Subcutaneous adipose tissue (tissue), 4 donors: Measurements from ENCODE around the gene HS3ST3A1. TPM values are rescaled to one million over a fixed set of nuclear protein-coding genes. Genes with fewer than 3 reads are reported as not detected.

Experiments
- CTCF ChIP-seq: fragments of 450-650 bp; IDR thresholded peaks from one replicate; pipeline ENCODE4 v1.5.1; 2016; ENCODE audit warnings: low read depth, mild to moderate bottlenecking, control low read depth, antibody characterized with exemption, moderate library complexity
- total RNA-seq, 4 donors: library from RNA; depleted of rRNA; stranded (reverse); fragments of >200 nt; gene quantifications; one replicate each; pipeline ENCODE4 v1.1.0, GENCODE V29; 2016

The HS3ST3A1 gene
- total RNA-seq: 1 to 10 TPM in 2 of 4 donors, under 1 TPM in 1, not detected in 1; 0.19 to 3.6 (median 1.3) TPM

DNA sequence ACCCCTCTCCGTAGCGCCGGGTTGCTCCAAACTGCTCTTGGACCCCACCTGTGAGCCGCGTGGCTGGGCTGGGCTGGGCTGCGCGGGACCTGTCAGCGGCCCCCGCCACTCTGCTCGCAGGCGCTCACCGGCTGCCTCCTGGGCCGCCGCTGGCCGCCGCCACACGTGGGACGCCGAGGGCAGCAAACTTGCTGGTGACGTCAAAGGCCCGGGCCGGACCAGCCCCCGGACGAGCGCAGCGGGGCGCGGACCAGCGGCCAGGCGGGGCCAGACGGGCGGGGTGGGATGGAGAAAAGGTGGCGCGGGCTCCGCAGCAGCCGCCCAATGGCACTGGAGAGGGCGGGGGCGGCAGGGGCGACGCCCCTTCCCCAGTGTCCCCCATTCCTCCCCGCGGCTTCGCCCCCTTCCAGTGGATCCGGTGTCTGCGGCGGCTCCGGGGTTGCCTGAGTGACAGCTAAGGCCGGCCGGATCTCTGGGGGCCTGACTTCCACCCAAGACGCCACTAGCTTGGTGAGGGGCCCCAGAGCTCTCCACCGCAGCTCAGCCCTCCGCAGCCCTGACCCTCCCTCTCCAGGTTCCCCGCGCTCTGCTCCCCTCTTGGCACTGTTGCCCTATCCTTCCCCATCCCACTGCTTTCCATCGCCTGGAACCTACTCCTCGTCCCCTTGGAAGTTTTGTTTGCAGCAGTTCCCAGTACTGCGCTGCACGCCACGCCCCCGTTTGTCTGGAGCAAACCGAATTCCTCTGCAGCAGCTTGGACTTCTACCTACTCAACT lies at the start of gene HS3ST3A1:
Gene HS3ST3A1 (minus strand): TSS at position 154 of the 776 bp plus-strand sequence. CDS start 800 bp downstream, outside the sequence.
- TF ChIP-seq CTCF: no peak

DNA sequence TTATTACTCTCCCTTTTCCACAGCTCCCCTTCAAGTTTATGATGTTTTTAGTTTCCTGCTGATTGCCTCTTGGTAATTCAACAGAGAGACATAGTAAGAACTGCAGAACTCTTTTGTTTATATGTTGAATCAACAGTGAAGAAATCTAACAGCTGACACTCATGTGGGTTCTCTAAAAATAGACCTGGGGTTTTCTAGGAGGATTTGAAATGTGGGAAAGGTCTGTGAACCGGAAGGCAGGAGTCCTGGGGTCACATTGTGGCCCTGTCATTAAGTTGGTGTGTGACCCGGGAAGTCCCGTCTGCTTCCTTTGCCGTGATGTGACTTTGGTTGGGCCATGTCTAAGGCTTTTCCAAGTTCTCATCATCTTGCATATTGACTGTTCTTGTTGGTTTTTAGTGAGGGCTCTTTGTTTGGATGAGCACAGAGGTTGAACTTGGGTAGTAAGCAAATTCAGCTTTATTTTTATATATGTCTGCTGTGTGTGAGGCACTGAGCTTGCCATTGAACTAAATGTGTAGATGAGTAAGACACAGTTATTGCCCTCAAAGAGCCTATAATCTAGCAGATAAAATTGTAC lies 48.5 kb upstream of the HS3ST3A1 start:
- TF ChIP-seq CTCF: no peak

GRCh38 chr17:13647543-13648021 lies 45.9 kb upstream of the HS3ST3A1 start:
- TF ChIP-seq CTCF: no peak

DNA sequence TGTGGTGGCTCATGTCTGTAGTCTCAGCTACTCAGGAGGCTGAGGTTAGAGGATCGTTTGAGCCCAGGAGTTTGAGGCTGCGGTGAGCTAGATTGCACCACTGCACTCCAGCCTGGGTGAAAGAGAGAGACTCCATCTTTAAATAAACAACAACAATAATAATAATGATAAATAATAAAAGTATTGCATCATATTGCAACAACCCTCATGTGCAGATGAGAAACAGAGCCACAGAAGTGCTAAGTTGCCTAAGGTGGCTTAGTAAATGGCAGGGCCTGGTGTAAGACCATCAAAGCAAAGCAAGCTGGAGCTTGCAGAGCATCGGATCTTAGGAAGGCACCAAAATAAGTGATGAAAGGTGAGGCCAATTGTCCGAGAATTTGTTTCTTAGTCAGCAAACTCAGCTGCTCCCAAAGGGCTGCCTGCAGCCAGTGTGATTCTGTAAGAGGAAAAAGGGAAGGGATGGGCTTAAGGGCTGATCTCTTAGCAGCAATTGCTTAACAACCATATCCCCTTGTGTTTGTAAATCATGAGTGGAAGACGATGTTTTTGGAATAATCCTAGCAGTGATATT lies 45.3 kb upstream of the HS3ST3A1 start:
- TF ChIP-seq CTCF: no peak

GRCh38 chr17:13646411-13646810 lies 44.7 kb upstream of the HS3ST3A1 start:
- TF ChIP-seq CTCF: no peak

GRCh38 chr17:13643180-13643579 lies 41.5 kb upstream of the HS3ST3A1 start:
- TF ChIP-seq CTCF: no peak

- TF ChIP-seq CTCF: no peak
These were observed 40.5 kb upstream of the HS3ST3A1 start for GRCh38 chr17:13642188-13642587.
